K562 (cell line): ENCODE measurements around the gene ATXN1.

Experiments used
- FOXP1 ChIP-seq: sonication (generic); formaldehyde crosslinking; IDR thresholded peaks from 2 replicates; pipeline ENCODE4 v1.8.0; 2022; ENCODE audit warnings: mild to moderate bottlenecking, missing genetic modification reagents
- GABPA ChIP-seq: fragments of 200-800 bp; sonication (Bioruptor generic); conservative IDR thresholded peaks from 2 replicates; pipeline ENCODE4 v1.6.1; 2016; ENCODE audit warnings: low read depth, missing genetic modification characterization, missing compliant biosample characterization
- KLF1 ChIP-seq: fragments of 450-650 bp; IDR thresholded peaks from 2 replicates; pipeline ENCODE4 v1.6.1; 2016; ENCODE audit warnings: missing genetic modification characterization, missing compliant biosample characterization
- NFRKB ChIP-seq: fragments of 450-650 bp; IDR thresholded peaks from 2 replicates; pipeline ENCODE4 v1.6.1; 2016; ENCODE audit warnings: low read depth
- RFX5 ChIP-seq: IDR thresholded peaks from 2 replicates; pipeline ENCODE4 v1.6.1; 2011; ENCODE audit warnings: low read depth, mild to moderate bottlenecking, improper control_type of control experiment, low read length
- RNF2 ChIP-seq: sonication (generic); IDR thresholded peaks from 2 replicates; pipeline ENCODE4 v1.6.1; 2016
- RUNX1 ChIP-seq: sonication (generic); IDR thresholded peaks from 2 replicates; pipeline ENCODE4 v1.6.1; 2016; ENCODE audit warnings: antibody characterized with exemption, low read depth
- SAFB2 ChIP-seq: fragments of 200-400 bp; formaldehyde crosslinking; IDR thresholded peaks from 2 replicates; pipeline ENCODE4 v1.6.1; 2018; ENCODE audit warnings: borderline replicate concordance, low read length, low read depth, moderate library complexity; ENCODE audit not compliant: severe bottlenecking
- SETDB1 ChIP-seq: IDR thresholded peaks from one replicate; pipeline ENCODE4 v1.6.1; 2012; ENCODE audit warnings: low read length, control low read depth, inconsistent platforms
- SIN3B ChIP-seq: fragments of 450-650 bp; IDR thresholded peaks from 2 replicates; pipeline ENCODE4 v1.6.1; 2017; ENCODE audit warnings: low read depth, mild to moderate bottlenecking, moderate library complexity
- TF ChIP-seq, protein P1 (sequence below): fragments of 250-450 bp; sonication (Bioruptor Pico); IDR thresholded peaks from 2 replicates; pipeline ENCODE4 v1.5.1; 2021; ENCODE audit warnings: mild to moderate bottlenecking
- TF ChIP-seq, protein P2 (sequence below): sonication (generic); formaldehyde crosslinking; IDR thresholded peaks from 2 replicates; pipeline ENCODE4 v1.8.1; 2023; ENCODE audit warnings: mild to moderate bottlenecking, missing genetic modification reagents
- TF ChIP-seq, protein P3 (sequence below), 2 experiments: IDR thresholded peaks; 2 replicates each; pipeline ENCODE4 v1.6.1; 2011; ENCODE audit warnings: borderline replicate concordance in 1 of 2, control low read depth in 1 of 2, low read depth in 1 of 2, low read length in 1 of 2, mild to moderate bottlenecking in 1 of 2, mixed read lengths in 1 of 2, moderate library complexity in 1 of 2; ENCODE audit not compliant: insufficient read depth in 1 of 2, insufficient read length in 1 of 2, poor library complexity in 1 of 2, severe bottlenecking in 1 of 2; ENCODE audit errors: extremely low read depth in 1 of 2

DNA sequence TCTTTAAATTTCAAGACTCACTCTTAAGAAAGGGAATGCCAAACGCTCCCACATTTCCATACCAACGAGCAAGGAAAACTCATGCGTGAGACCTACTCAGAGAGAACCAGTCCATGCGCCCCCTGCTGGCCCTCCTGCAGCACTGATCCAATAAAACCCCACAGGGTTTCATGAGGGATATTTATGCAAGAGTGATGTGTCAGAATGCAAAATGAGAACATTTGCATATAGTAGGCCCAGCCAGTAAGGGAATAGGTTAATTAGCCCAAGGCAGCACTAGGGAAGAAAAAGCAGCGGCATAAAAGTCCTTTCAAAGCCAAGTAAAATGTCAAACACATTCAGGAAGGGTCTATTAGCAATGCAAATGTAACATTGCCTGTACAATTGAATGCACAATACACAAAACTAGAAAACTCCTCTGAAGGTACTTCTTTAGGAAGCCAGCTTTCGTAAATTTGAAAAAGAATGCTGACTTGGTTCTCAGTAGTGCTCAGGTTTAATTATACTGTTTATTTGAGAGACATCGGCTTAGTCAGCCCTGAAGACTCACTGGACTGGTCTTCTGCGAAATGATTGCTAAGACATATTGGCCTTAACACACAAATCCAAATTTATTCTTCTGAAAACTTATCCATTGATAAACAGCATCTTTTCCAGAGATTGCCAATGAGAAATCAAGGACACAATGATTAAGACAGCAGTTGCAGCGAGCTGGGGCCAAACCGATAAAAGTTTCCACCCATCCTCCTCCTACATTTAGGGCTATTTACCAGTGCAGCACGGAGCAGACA is 429.7 kb downstream of the ATXN1 start:
- TF ChIP-seq, protein P1, sequence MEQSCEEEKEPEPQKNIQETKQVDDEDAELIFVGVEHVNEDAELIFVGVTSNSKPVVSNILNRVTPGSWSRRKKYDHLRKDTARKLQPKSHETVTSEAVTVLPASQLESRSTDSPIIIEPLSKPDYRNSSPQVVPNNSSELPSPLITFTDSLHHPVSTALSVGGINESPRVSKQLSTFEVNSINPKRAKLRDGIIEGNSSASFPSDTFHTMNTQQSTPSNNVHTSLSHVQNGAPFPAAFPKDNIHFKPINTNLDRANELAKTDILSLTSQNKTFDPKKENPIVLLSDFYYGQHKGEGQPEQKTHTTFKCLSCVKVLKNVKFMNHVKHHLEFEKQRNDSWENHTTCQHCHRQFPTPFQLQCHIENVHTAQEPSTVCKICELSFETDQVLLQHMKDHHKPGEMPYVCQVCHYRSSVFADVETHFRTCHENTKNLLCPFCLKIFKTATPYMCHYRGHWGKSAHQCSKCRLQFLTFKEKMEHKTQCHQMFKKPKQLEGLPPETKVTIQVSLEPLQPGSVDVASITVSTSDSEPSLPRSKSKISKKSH (CRISPR knock-in tag): no peak
- TF ChIP-seq RNF2 (no peak), KLF1 (tag) (no peak), RFX5 (no peak; the same call in 1 of the 2 replicates), FOXP1 (no peak), NFRKB (no peak), GABPA (no peak), SETDB1 (no peak), SIN3B (no peak), SAFB2 (no peak), RUNX1 (no peak)
- TF ChIP-seq, protein P2, sequence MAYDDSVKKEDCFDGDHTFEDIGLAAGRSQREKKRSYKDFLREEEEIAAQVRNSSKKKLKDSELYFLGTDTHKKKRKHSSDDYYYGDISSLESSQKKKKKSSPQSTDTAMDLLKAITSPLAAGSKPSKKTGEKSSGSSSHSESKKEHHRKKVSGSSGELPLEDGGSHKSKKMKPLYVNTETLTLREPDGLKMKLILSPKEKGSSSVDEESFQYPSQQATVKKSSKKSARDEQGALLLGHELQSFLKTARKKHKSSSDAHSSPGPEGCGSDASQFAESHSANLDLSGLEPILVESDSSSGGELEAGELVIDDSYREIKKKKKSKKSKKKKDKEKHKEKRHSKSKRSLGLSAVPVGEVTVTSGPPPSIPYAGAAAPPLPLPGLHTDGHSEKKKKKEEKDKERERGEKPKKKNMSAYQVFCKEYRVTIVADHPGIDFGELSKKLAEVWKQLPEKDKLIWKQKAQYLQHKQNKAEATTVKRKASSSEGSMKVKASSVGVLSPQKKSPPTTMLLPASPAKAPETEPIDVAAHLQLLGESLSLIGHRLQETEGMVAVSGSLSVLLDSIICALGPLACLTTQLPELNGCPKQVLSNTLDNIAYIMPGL (CRISPR knock-in tag): no peak
- TF ChIP-seq, protein P3, sequence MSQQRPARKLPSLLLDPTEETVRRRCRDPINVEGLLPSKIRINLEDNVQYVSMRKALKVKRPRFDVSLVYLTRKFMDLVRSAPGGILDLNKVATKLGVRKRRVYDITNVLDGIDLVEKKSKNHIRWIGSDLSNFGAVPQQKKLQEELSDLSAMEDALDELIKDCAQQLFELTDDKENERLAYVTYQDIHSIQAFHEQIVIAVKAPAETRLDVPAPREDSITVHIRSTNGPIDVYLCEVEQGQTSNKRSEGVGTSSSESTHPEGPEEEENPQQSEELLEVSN (IDR thresholded peaks at IDR 0.05; ENCODE audit: borderline replicate concordance in 1 of 2, extremely low read depth in 1 of 2, insufficient read depth in 1 of 2, insufficient read length in 1 of 2, low read depth in 1 of 2, low read length in 1 of 2, poor library complexity in 1 of 2, severe bottlenecking in 1 of 2): no peak
